ENCODE data around the gene USP6NL. TPM values are rescaled to one million over a fixed set of nuclear protein-coding genes. Genes with fewer than 3 reads are reported as not detected.

Gene USP6NL
- total and polyA plus RNA-seq, 10 of the 15 experiments (the other 5 are each of a cell fraction or from before 2014, with no cell fraction given) = 4.0 to 27.7 (median 18.2) TPM

DNA sequence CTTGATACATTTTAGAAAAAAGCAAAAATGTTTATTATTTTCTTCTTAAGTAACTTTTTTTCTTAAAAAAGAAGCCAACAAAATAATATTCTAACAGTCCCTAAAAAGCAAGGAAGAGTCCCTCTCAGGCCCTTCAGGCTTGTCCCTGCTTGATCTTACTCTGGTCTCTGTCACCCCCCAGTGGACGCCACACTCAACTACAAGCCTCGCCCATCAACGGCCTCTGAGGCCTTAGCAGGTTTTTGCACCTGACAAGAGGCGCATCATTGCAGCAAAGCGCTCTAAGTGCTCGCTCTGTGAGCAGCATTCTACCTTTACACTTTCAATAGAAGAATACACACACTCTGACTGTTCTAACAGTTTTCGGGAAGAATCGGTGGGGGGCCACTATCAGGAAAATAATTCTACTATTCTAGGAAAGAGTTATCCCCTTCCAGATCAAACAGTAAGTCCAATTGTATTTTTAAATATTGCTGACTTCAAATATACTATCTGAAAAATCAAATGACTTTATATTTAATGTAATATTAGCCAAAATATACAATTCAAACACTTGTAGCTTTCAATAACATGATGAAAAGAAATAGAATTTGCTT lies 139.2 kb downstream of the USP6NL start:
- ATAC-seq (peak; percentile 99), FAIRE-seq (peak; percentile 80), DNase-seq (ENCODE audit: low read depth, low spot score) (no peak)
- POLR2A ChIA-PET = no interaction called here
- no peaks in the 10 kb centered on the region for H3K79me2 ChIP-seq (ENCODE audit: control insufficient read depth, insufficient read depth, low read length)
- intact Hi-C loops (cut with micrococcal nuclease; ENCODE audit: unreplicated experiment) = loop anchor here (1.0 to 10.0 kb wide), 5 partner anchors 38 to 360 kb away; no protein-coding TSS in a partner anchor
- no peak overlapping the region for H2AFZ ChIP-seq (ENCODE audit: control insufficient read depth, low read depth, low read length)
- no peak overlapping the region for H3K4me2 ChIP-seq (ENCODE audit: control insufficient read depth, insufficient read depth)
- no TSS peak for BruUV-seq (replicated peaks)
- no peaks in the 10 kb centered on the region for H3K4me1 ChIP-seq (ENCODE audit: control insufficient read depth, insufficient read depth, low read length)
- H4K20me1 ChIP-seq (ENCODE audit: control insufficient read depth, insufficient read depth) = no peaks in the 10 kb centered on the region
- 47% methylated on average over 8 of the region's 8 CpGs for WGBS (ENCODE audit: insufficient coverage, insufficient replicate concordance, low lambda C conversion rate, missing lambda C conversion rate)
- H3K36me3 ChIP-seq (ENCODE audit: control insufficient read depth in 2 of 2, insufficient read depth in 2 of 2, low read length in 1 of 2) = peaks cover 4 to 12% of the 10 kb centered on the region in 2 experiments; a peak in 3 of 4 replicates
- no peaks in the 10 kb centered on the region for H3K27me3 ChIP-seq (replicated peaks in 1 of 2; ENCODE audit: control insufficient read depth in 2 of 2, insufficient read depth in 2 of 2, low read length in 1 of 2)
- H3K4me3 ChIP-seq = no peak overlapping the region
- no peak overlapping the region for H3K27ac ChIP-seq (ENCODE audit: control insufficient read depth, insufficient read depth)
- in situ Hi-C loops (cut with MboI) = loop anchor here (25.0 kb wide), 1 partner anchor 360 kb away; no protein-coding TSS in a partner anchor
- SMC1A ChIA-PET (ENCODE audit: uncharacterized antibody, unreplicated experiment) = interaction anchor here (0.5 kb wide), 1 partner anchor 44 kb away, joined by 3 read pairs; no protein-coding TSS in a partner anchor
- no peaks in the 10 kb centered on the region for H3K9me3 ChIP-seq (replicated peaks; ENCODE audit: control insufficient read depth, insufficient read depth, low read length)
- CTCF ChIA-PET = interaction anchor here (0.5 to 1.5 kb wide), 6 partner anchors 11 to 681 kb away, joined by 3 to 4 read pairs (median 3); no protein-coding TSS in a partner anchor
- H3K9ac ChIP-seq (ENCODE audit: control insufficient read depth, insufficient read depth, low read length) = no peak overlapping the region
- RAD21 ChIA-PET (ENCODE audit: unreplicated experiment) = interaction anchor here (0.7 kb wide), 1 partner anchor 359 kb away, joined by 3 read pairs; no protein-coding TSS in a partner anchor
- TF ChIP-seq, protein P1, sequence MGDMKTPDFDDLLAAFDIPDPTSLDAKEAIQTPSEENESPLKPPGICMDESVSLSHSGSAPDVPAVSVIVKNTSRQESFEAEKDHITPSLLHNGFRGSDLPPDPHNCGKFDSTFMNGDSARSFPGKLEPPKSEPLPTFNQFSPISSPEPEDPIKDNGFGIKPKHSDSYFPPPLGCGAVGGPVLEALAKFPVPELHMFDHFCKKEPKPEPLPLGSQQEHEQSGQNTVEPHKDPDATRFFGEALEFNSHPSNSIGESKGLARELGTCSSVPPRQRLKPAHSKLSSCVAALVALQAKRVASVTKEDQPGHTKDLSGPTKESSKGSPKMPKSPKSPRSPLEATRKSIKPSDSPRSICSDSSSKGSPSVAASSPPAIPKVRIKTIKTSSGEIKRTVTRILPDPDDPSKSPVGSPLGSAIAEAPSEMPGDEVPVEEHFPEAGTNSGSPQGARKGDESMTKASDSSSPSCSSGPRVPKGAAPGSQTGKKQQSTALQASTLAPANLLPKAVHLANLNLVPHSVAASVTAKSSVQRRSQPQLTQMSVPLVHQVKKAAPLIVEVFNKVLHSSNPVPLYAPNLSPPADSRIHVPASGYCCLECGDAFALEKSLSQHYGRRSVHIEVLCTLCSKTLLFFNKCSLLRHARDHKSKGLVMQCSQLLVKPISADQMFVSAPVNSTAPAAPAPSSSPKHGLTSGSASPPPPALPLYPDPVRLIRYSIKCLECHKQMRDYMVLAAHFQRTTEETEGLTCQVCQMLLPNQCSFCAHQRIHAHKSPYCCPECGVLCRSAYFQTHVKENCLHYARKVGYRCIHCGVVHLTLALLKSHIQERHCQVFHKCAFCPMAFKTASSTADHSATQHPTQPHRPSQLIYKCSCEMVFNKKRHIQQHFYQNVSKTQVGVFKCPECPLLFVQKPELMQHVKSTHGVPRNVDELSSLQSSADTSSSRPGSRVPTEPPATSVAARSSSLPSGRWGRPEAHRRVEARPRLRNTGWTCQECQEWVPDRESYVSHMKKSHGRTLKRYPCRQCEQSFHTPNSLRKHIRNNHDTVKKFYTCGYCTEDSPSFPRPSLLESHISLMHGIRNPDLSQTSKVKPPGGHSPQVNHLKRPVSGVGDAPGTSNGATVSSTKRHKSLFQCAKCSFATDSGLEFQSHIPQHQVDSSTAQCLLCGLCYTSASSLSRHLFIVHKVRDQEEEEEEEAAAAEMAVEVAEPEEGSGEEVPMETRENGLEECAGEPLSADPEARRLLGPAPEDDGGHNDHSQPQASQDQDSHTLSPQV (IDR thresholded peaks at IDR 0.05) = peak; percentile 23; the same call in 1 of the 2 replicates
- TF ChIP-seq, protein P2, sequence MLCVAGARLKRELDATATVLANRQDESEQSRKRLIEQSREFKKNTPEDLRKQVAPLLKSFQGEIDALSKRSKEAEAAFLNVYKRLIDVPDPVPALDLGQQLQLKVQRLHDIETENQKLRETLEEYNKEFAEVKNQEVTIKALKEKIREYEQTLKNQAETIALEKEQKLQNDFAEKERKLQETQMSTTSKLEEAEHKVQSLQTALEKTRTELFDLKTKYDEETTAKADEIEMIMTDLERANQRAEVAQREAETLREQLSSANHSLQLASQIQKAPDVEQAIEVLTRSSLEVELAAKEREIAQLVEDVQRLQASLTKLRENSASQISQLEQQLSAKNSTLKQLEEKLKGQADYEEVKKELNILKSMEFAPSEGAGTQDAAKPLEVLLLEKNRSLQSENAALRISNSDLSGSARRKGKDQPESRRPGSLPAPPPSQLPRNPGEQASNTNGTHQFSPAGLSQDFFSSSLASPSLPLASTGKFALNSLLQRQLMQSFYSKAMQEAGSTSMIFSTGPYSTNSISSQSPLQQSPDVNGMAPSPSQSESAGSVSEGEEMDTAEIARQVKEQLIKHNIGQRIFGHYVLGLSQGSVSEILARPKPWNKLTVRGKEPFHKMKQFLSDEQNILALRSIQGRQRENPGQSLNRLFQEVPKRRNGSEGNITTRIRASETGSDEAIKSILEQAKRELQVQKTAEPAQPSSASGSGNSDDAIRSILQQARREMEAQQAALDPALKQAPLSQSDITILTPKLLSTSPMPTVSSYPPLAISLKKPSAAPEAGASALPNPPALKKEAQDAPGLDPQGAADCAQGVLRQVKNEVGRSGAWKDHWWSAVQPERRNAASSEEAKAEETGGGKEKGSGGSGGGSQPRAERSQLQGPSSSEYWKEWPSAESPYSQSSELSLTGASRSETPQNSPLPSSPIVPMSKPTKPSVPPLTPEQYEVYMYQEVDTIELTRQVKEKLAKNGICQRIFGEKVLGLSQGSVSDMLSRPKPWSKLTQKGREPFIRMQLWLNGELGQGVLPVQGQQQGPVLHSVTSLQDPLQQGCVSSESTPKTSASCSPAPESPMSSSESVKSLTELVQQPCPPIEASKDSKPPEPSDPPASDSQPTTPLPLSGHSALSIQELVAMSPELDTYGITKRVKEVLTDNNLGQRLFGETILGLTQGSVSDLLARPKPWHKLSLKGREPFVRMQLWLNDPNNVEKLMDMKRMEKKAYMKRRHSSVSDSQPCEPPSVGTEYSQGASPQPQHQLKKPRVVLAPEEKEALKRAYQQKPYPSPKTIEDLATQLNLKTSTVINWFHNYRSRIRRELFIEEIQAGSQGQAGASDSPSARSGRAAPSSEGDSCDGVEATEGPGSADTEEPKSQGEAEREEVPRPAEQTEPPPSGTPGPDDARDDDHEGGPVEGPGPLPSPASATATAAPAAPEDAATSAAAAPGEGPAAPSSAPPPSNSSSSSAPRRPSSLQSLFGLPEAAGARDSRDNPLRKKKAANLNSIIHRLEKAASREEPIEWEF (IDR thresholded peaks at IDR 0.05; ENCODE audit: insufficient replicate concordance, low read depth, low read length) = no peak
- TF ChIP-seq SIN3A (IDR thresholded peaks at IDR 0.05; ENCODE audit: low read depth, low read length) (no peak), FOS (IDR thresholded peaks at IDR 0.05; ENCODE audit: borderline replicate concordance, extremely low read depth, insufficient read length) (no peak), POLR2AphosphoS2 (IDR thresholded peaks at IDR 0.05; ENCODE audit: low read depth, low read length) (no peak), ZNF24 (IDR thresholded peaks at IDR 0.05) (no peak)
- TF ChIP-seq, protein P3, sequence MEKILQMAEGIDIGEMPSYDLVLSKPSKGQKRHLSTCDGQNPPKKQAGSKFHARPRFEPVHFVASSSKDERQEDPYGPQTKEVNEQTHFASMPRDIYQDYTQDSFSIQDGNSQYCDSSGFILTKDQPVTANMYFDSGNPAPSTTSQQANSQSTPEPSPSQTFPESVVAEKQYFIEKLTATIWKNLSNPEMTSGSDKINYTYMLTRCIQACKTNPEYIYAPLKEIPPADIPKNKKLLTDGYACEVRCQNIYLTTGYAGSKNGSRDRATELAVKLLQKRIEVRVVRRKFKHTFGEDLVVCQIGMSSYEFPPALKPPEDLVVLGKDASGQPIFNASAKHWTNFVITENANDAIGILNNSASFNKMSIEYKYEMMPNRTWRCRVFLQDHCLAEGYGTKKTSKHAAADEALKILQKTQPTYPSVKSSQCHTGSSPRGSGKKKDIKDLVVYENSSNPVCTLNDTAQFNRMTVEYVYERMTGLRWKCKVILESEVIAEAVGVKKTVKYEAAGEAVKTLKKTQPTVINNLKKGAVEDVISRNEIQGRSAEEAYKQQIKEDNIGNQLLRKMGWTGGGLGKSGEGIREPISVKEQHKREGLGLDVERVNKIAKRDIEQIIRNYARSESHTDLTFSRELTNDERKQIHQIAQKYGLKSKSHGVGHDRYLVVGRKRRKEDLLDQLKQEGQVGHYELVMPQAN (conservative IDR thresholded peaks at IDR 0.05) = no peak
- TF ChIP-seq, protein P4, sequence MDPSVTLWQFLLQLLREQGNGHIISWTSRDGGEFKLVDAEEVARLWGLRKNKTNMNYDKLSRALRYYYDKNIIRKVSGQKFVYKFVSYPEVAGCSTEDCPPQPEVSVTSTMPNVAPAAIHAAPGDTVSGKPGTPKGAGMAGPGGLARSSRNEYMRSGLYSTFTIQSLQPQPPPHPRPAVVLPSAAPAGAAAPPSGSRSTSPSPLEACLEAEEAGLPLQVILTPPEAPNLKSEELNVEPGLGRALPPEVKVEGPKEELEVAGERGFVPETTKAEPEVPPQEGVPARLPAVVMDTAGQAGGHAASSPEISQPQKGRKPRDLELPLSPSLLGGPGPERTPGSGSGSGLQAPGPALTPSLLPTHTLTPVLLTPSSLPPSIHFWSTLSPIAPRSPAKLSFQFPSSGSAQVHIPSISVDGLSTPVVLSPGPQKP (IDR thresholded peaks at IDR 0.05; ENCODE audit: low read depth, low read length) = no peak

Measured in GM12878 (cell line).